Caki2 (cell line): ENCODE measurements around the gene B3GAT1. TPM values are rescaled to one million over a fixed set of nuclear protein-coding genes. Genes with fewer than 3 reads are reported as not detected.

ENCODE experiments used
- DNase-seq: peaks from one replicate; pipeline ENCODE4 v3.0.0-alpha.2; 2015; ENCODE audit warnings: low read depth
- in situ Hi-C: cut with HindIII; loops from 2 replicates; pipeline ENCODE4 v1.10.0; 2016; ENCODE audit warnings: low sequenced_read_pairs, low pct_unique_long_range_greater_than_20kb, mixed read lengths
- total RNA-seq: library from RNA; depleted of rRNA; stranded (reverse); fragments of >200 nt; shearing (Covaris generic); gene quantifications from 2 replicates; pipeline ENCODE4 v1.2.3, GENCODE V29; 2014; ENCODE audit warnings: low replicate concordance

Gene B3GAT1
- total RNA-seq, 1 experiment from 2014 or later = not detected

DNA sequence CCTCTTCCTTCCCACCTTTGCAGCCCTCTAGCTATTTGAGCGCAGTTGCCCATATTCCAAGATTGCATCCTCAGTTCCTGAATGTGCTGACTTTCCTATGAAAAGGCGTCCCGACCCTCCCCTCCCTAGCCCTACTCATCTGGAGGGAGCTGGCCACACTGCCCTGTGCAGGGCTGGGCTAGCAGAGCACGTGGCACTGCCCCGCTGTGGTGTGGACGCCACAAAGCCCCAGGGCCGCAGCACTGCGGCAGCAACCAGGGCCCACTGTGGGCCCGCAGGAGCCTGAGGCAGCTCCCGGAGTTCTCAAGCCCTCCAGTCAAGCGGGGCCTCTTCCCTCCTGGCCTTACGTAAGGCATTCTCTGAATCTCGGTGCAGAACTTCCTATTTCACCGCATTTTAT lies 27.6 kb downstream of the B3GAT1 start:
- in situ Hi-C loops = no loop called here
- DNase-seq = no peak

GRCh38 chr11:134383576-134384221 lies 28.3 kb downstream of the B3GAT1 start:
- in situ Hi-C loops = no loop called here

DNA sequence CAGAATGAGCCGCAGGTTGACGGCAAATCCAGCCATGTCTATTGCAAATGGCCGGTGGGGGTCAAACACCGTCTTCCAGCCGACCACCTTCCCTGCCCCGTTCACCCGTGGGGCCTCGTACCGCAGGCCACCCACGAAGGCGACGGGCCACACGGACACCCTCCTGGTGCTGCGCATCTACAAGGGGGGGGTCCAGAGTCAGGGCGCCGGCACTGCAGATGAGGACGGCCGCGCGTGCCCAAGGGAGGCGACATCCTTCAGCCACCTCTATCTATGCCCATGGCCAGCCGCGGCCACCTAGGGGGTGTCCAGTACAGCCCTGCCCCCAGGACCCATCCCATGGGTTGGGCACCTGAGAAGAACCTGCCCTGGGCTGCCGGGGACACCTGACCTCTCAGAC lies 29.2 kb downstream of the B3GAT1 start:
- in situ Hi-C loops = no loop called here
- no peak for DNase-seq

More at GRCh38 chr11:134383576-134384221, 28.3 kb downstream of the B3GAT1 start:
- DNase-seq = no peak

GRCh38 chr11:134382257-134382656 lies 29.8 kb downstream of the B3GAT1 start:
- in situ Hi-C loops = no loop called here
- no peak for DNase-seq

DNA sequence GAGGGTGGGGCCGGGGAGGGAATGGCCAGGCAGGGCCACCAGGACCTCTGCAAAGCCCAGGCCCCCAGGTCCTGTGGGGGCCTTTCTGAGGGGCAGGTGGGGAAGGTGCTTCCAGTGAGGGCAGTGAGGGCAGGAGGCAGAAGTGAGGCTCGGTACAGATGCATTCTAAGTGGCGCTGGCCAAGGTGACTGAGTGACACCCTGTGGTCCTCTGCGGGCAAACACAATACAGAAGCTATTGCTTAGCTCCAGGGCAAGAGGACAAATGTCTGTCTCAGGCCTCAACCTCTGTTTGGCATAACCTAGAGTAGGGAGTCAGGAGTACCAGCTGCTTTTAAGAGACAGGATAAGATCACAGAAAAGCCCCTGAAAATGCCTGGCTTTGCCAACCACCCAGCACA lies 31.3 kb downstream of the B3GAT1 start:
- DNase-seq = no peak
- in situ Hi-C loops = no loop called here

GRCh38 chr11:134380229-134380628 lies 31.8 kb downstream of the B3GAT1 start:
- in situ Hi-C loops = no loop called here
- DNase-seq = no peak

DNA sequence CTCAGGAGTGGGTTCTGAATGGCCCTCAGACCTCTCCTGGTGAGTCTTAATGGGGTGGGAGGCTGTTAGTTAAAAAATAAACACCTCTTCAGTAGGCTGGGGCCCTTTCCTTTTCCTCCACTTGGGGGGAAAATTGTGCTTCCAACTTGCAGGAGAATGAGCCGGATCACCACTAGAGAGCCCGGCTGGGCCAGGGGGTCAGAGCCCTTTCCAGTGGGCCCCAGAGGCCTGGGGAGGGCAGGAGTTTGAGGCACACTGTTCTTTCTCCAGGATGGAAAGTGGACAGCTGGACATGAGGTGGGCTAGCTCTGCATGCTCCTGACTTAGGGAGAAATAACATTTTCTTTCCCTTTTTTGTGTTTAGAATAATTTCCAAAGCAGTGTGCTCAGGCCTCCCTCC lies 32.8 kb downstream of the B3GAT1 start:
- in situ Hi-C loops = no loop called here
- no peak for DNase-seq

DNA sequence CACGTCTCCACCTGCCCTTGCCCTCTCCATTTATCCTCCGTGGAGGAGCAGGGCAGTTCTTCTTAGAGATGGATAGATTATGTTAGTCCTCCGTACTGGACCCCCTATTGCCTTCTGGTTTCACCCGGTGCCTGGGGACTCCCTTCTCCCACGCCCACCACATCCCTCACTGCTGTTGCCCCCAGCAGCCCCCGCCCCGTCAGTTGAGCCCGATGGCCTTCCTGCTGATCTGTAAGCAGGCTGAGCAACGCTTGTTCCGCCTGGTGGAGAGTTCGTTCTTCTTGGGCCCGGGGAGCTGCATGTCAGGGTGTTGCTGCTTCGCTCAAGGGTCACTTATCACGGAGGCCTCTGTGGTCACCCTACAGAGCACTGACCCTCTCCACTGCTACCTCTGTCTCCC lies 34.2 kb downstream of the B3GAT1 start:
- in situ Hi-C loops = no loop called here
- DNase-seq = no peak

- in situ Hi-C loops = no loop called here
- DNase-seq = no peak
Measured at GRCh38 chr11:134376150-134376921, 35.7 kb downstream of the B3GAT1 start.

DNA sequence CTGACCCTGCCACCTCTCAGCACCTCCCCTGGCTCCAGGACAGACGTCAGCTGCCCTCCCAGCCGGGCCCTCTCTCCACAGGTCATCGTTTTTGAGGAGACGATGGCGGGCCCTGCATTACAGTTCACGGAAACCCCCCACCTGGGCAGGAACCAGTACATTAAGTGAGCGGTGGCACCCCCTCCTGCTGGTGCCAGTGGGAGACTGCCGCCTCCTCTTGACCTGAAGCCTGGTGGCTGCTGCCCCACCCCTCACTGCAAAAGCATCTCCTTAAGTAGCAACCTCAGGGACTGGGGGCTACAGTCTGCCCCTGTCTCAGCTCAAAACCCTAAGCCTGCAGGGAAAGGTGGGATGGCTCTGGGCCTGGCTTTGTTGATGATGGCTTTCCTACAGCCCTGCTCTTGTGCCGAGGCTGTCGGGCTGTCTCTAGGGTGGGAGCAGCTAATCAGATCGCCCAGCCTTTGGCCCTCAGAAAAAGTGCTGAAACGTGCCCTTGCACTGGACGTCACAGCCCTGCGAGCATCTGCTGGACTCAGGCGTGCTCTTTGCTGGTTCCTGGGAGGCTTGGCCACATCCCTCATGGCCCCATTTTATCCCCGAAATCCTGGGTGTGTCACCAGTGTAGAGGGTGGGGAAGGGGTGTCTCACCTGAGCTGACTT lies 37.0 kb downstream of the B3GAT1 start:
- no peak for DNase-seq
- in situ Hi-C loops = no loop called here

GRCh38 chr11:134374171-134374570 lies 37.9 kb downstream of the B3GAT1 start:
- DNase-seq = no peak
- in situ Hi-C loops = no loop called here

- in situ Hi-C loops = no loop called here
Measured at GRCh38 chr11:134373591-134374052, 38.4 kb downstream of the B3GAT1 start.

GRCh38 chr11:134372961-134373360 lies 39.1 kb downstream of the B3GAT1 start:
- in situ Hi-C loops = no loop called here
- DNase-seq = no peak

More at GRCh38 chr11:134373591-134374052, 38.4 kb downstream of the B3GAT1 start:
- DNase-seq = no peak

DNA sequence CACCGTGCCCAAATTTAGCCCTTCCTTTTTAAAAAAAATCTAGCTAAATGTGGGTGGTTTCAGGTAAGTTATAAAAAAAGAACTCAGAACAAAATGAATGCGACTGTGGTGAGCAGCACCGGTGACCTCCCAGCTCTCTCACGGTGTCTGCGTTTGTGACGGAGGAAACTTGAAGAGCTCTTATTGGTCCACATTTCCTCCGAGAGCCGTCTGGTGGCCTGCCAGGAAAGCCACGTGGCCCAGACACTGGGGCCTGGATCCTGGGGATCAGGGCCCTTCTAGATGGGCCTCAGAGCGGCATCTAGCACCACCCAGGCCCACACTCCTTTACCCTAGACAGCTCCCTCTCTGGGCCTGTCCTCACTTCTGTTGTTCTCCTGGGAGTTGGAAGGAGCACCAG lies 39.5 kb downstream of the B3GAT1 start:
- in situ Hi-C loops = no loop called here
- no peak for DNase-seq

DNA sequence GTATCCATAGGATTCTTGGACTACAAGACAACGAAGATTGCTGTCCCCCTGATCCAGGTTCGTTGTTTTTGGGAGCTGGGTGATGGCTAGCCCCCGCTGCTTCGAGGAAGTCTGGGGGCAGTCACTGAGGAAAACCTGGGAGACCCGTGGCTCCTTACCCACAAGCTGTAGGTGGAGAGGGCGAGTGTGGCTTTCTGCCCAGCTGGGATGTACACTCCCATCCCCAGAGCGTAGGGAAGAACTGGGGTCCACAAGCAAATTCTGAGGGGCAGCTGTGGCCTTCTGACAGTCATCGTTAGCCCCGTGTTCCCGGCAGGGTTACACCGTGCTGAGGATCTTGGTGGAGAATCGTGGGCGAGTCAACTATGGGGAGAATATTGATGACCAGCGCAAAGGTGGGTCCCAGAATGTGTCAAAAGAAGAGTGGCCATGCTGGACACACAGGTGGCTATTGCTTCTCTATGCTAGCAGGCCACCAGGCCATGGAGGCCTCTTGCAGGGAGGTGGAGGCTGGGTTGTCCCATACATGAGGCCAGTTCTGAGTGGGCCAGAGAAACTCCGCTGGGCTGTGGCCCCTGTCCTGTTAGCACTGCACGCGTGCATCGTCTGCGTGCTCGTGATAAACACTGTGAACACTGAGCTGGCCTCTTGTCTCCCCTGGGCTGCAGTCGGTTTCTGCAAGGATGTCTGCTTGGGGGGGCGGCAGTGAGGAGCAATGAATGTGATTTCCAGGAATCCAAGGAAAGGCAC lies 40.4 kb downstream of the B3GAT1 start:
- in situ Hi-C loops = no loop called here
- no peak for DNase-seq

- in situ Hi-C loops = no loop called here
- no peak for DNase-seq
Measured at GRCh38 chr11:134370526-134371435, 41.3 kb downstream of the B3GAT1 start.

DNA sequence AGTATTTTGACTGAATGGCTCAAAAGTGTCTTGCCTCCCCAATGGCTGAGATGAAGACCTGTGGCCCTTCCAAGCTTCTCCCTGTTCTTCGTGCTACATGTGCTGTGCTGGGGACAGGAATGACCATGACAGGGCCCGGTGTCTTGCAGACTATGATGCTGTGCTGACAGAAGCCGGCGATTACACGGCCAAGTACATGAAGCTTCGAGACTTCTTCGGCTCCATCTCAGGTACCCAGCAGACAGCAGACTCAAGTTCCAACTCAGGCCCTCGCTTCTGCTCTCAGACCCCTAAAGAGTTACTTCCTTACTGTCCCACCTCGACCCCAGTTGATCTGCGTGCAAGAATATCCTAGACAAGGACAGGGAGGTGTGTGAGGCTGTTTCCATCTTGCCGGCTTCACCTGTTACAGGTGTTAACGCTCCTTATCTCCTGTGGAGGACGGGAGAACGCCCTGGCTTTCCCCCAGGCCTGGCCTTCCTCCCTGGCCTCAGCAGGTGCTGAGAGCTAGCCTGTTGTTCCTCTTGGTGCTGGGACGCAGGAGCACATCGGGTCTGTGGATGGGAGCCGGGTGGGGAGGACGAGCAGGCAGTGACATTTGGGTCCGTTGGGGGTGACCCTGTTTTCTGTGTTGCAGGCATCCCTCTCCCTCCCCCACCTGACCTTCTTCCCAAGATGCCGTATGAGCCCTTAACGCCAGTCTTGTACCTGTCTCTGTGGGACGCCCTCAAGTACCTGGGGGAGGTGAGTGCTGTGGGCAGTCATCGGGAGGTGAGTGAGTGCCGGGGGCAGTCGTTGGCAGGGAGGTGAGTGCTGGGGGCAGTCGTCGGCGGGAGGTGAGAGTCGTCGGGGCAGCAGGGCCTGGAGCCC lies 42.2 kb downstream of the B3GAT1 start:
- in situ Hi-C loops = no loop called here
- DNase-seq = no peak
